Activated naive CD8-positive, alpha-beta T cell treated with anti-CD3 and anti-CD28 coated beads, Interleukin-2, amount 50 U/mL, for 24 hours (primary cell): ENCODE data around the gene PFKFB3.

ENCODE experiments used
- ATAC-seq: fragments of 150-1000 bp; cut with Tn5 transposase; one replicate; pipeline ENCODE4 v1.10.0; 2021
- DNase-seq: peaks from one replicate; pipeline ENCODE4 v3.0.0; 2021
- H3K27ac Mint-ChIP-seq: one replicate; pipeline ENCODE4 v1.8.0; 2021; ENCODE audit warnings: mild to moderate bottlenecking, mixed read lengths
- H3K27me3 Mint-ChIP-seq: one replicate; pipeline ENCODE4 v1.8.0; 2021; ENCODE audit warnings: mixed read lengths
- H3K36me3 Mint-ChIP-seq: one replicate; pipeline ENCODE4 v1.8.0; 2021; ENCODE audit warnings: low read depth, mixed read lengths
- H3K4me1 Mint-ChIP-seq: one replicate; pipeline ENCODE4 v1.8.0; 2021; ENCODE audit warnings: mixed read lengths
- H3K4me3 Mint-ChIP-seq: one replicate; pipeline ENCODE4 v1.8.0; 2021; ENCODE audit warnings: mild to moderate bottlenecking, moderate library complexity, mixed read lengths
- H3K9me3 Mint-ChIP-seq: one replicate; pipeline ENCODE4 v1.8.0; 2021; ENCODE audit warnings: mixed read lengths

The PFKFB3 gene

DNA sequence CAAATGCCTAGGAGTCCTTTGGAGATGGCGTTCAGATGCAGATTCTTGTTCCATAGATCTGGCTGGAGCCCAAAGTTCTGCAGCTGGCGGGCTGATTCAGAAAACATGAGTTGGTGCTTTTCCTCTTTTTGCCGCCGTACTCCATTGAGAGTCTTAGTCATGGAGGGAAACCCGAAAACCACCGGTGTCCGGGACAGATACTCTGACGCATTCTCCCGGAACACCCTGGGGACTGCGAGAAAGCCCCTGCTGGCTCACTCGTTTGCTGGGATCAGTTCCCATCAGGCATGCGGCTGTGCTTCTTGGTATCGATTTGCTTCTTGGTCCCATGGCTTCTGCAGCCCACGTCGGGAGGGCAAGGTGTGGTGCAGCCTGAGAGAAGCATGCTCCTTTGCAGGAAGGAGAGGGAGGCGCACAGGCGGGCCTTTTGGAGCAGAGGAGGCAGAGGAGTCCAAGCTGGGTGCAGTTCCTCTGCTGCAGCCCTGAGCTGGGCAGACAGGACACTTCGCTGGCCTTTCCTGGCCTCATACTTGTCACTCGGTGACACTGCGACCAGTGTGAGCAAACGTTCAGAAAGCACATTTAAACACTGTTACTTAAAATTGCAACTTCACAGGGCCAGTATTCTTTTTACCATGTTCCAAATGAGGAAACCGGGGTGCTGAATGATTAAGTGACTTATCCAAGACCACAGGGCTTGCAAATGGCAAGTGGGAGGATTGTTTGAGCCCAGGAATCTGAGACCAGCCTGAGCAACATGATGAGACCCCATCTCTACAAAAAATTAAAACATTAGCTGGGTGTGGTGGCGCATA, 30.6 kb upstream of the PFKFB3 start:
- H3K4me3 Mint-ChIP-seq: peak overlapping the region; percentile 27
- H3K36me3 Mint-ChIP-seq: peaks cover 24% of the 10 kb centered on the region
- DNase-seq (peak; percentile 37), ATAC-seq (peak; percentile 57)
- H3K27me3 Mint-ChIP-seq: no peaks in the 10 kb centered on the region
- peak overlapping the region; percentile 17 for H3K27ac Mint-ChIP-seq
- H3K4me1 Mint-ChIP-seq: peaks cover 85% of the 10 kb centered on the region
- no peaks in the 10 kb centered on the region for H3K9me3 Mint-ChIP-seq

DNA sequence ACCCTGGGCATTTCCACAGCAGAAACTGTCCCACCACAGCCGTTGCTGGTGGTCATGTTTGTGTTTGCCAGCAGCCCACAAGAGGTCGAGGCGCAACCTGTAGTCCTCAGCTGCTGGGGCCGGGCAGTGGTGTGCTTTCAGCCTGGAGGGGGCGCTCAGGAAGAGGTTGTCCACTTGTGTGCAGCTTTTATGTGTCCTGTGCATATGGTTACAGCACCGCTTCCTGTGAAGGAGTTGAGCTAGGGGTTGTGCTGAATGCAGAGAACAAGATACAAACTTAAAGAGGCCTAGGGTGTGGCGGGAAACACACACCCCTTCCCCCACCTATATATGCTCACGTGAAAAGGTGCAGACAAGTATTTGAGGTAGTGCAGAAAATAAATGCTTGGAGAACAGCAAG, 29.5 kb upstream of the PFKFB3 start:
- H3K4me1 Mint-ChIP-seq: peaks cover 79% of the 10 kb centered on the region
- H3K36me3 Mint-ChIP-seq: peaks cover 18% of the 10 kb centered on the region
- H3K27me3 Mint-ChIP-seq: no peaks in the 10 kb centered on the region
- peak overlapping the region; percentile 61 for H3K27ac Mint-ChIP-seq
- ATAC-seq (peak; percentile 58), DNase-seq (peak; percentile 67)
- no peaks in the 10 kb centered on the region for H3K9me3 Mint-ChIP-seq
- H3K4me3 Mint-ChIP-seq: no peak overlapping the region

GRCh38 chr10:6174201-6174874, 28.4 kb upstream of the PFKFB3 start:
- Mint-ChIP-seq H3K4me1 (peaks cover 68% of the 10 kb centered on the region), H3K27me3 (no peaks in the 10 kb centered on the region), H3K9me3 (no peaks in the 10 kb centered on the region), H3K27ac (peak overlapping the region; percentile 12), H3K36me3 (peaks cover 20% of the 10 kb centered on the region), H3K4me3 (no peak overlapping the region)
- DNase-seq: no peak
- no peak for ATAC-seq

DNA sequence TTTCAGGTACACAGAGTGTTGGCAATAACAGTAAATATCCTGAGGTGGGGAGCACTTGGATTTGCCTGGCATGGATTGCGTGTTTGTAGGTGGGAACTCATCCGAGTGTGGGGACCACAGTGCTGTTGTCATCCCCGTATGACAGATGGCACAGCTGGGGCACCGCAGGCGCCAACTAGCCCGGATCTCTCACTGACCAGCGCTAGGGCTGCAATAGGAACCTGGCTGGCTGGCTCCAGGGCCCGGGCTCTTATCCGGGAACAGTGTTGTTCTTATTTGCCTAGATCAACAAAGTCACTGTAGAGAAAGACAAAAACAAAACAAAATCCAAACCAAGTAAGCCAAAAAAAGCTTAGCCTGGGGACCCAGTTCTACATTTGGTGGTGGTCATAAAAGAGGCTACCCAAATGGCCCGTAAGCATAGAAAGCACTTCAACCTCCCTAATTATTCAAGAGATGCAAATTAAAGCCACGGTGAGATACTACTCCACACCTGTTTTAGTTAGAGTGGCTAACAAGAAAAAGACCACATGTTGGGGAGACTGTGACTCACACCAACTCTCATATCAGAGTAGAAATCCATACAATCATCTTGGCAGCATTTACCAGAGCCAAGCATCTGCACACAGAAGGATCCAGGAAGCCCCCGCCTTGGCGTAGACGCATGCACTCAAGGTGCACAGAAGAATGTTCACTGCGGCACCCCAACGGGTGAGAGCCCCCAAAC, 27.2 kb upstream of the PFKFB3 start:
- Mint-ChIP-seq H3K4me3 (no peak overlapping the region), H3K9me3 (no peaks in the 10 kb centered on the region), H3K27ac (peak overlapping the region; percentile 2), H3K27me3 (no peaks in the 10 kb centered on the region), H3K4me1 (peaks cover 58% of the 10 kb centered on the region), H3K36me3 (peaks cover 20% of the 10 kb centered on the region)
- peak; percentile 64 for ATAC-seq
- no peak for DNase-seq

GRCh38 chr10:6176691-6177231, 26.0 kb upstream of the PFKFB3 start:
- Mint-ChIP-seq H3K4me3 (no peak overlapping the region), H3K36me3 (peaks cover 18% of the 10 kb centered on the region), H3K4me1 (peaks cover 49% of the 10 kb centered on the region), H3K27me3 (no peaks in the 10 kb centered on the region), H3K27ac (peak overlapping the region; percentile 14), H3K9me3 (no peaks in the 10 kb centered on the region)
- DNase-seq: no peak
- ATAC-seq: no peak

DNA sequence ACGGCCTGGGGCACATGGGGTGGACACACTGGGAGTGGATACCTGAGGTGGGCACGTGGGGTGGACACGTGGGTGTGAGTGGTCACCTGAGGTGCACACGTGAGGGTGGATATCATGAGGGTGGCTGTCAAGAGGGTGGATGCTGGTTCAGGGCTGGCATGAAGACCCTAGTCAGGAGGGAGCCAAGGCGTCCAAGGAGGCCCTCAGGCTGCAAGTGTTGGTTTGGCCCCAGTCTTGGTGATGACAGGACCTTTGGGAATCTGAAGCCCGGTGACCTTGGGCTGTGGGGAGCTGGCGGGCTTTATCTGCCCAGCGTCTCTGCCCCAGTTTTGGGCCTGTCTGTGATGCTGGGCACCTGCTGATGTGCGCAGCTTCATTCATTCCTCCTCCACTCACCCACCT, 24.9 kb upstream of the PFKFB3 start:
- H3K27ac Mint-ChIP-seq: no peak overlapping the region
- H3K36me3 Mint-ChIP-seq: peaks cover 13% of the 10 kb centered on the region
- no peaks in the 10 kb centered on the region for H3K27me3 Mint-ChIP-seq
- ATAC-seq: no peak
- no peak for DNase-seq
- H3K4me1 Mint-ChIP-seq: peaks cover 38% of the 10 kb centered on the region
- no peaks in the 10 kb centered on the region for H3K9me3 Mint-ChIP-seq
- H3K4me3 Mint-ChIP-seq: no peak overlapping the region

- Mint-ChIP-seq H3K36me3 (peaks cover 8% of the 10 kb centered on the region), H3K27me3 (no peaks in the 10 kb centered on the region), H3K4me1 (peaks cover 31% of the 10 kb centered on the region), H3K27ac (no peak overlapping the region), H3K9me3 (no peaks in the 10 kb centered on the region), H3K4me3 (no peak overlapping the region)
- ATAC-seq: no peak
- no peak for DNase-seq
These were observed 24.2 kb upstream of the PFKFB3 start for GRCh38 chr10:6178581-6178980.

- H3K9me3 Mint-ChIP-seq: no peaks in the 10 kb centered on the region
- no peak for DNase-seq
- no peak for ATAC-seq
- no peak overlapping the region for H3K27ac Mint-ChIP-seq
- peaks cover 26% of the 10 kb centered on the region for H3K4me1 Mint-ChIP-seq
- peaks cover 5% of the 10 kb centered on the region for H3K36me3 Mint-ChIP-seq
- H3K27me3 Mint-ChIP-seq: no peaks in the 10 kb centered on the region
- no peak overlapping the region for H3K4me3 Mint-ChIP-seq
These were observed 23.7 kb upstream of the PFKFB3 start for GRCh38 chr10:6179078-6179477.

DNA sequence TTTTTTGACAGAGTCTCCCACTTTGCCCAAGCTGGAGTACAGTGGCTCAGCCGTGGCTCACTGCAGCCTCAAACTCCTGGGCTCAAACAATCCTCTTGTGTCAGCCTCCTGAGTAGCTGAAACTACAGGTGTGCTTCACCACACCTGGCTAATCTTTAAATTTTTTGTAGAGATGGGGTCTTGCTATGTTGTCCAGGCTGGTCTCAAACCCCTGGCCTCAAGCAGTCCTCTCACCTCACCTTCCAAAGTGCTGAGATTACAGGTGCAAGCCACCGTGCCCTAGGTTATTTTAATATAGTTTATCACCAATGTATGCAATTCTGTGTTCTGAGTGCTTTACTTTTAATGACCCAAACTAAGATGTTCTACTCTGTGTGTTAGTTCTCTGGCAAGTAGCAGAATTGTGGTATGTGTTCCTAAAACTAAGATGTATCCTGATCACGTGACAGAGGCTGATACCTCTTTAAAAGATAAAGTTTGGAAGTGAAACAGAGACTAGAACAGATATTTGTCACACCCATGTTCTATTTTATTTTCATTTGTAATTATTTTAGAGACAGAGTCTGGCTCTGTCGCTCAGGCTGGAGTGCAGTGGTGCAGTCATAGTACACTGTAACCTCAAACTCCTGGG, 22.1 kb upstream of the PFKFB3 start:
- Mint-ChIP-seq H3K27ac (no peak overlapping the region), H3K4me3 (no peak overlapping the region), H3K36me3 (peaks cover 5% of the 10 kb centered on the region), H3K27me3 (no peaks in the 10 kb centered on the region), H3K9me3 (no peaks in the 10 kb centered on the region), H3K4me1 (peaks cover 29% of the 10 kb centered on the region)
- DNase-seq: no peak
- ATAC-seq: no peak

DNA sequence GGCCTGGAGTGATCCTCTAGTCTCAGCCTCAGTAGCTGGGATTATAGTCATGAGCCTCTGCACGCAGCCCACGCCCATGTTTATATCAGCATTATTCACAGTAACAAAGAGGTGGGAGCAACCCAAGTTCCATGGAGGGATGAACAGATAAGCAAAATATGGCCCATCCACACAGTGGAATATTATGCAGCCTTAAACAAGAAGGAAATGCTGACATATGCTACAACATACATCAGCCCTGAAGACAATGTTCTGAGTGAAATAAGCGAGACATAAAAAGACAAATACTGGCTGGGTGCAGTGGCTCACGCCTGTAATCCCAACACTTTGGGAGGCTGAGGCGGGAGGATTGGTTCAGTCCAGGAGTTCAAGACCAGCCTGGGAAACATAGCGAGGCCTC, 21.5 kb upstream of the PFKFB3 start:
- H3K9me3 Mint-ChIP-seq: no peaks in the 10 kb centered on the region
- ATAC-seq (no peak), DNase-seq (no peak)
- no peaks in the 10 kb centered on the region for H3K27me3 Mint-ChIP-seq
- peaks cover 28% of the 10 kb centered on the region for H3K4me1 Mint-ChIP-seq
- peaks cover 2% of the 10 kb centered on the region for H3K36me3 Mint-ChIP-seq
- no peak overlapping the region for H3K4me3 Mint-ChIP-seq
- H3K27ac Mint-ChIP-seq: no peak overlapping the region

DNA sequence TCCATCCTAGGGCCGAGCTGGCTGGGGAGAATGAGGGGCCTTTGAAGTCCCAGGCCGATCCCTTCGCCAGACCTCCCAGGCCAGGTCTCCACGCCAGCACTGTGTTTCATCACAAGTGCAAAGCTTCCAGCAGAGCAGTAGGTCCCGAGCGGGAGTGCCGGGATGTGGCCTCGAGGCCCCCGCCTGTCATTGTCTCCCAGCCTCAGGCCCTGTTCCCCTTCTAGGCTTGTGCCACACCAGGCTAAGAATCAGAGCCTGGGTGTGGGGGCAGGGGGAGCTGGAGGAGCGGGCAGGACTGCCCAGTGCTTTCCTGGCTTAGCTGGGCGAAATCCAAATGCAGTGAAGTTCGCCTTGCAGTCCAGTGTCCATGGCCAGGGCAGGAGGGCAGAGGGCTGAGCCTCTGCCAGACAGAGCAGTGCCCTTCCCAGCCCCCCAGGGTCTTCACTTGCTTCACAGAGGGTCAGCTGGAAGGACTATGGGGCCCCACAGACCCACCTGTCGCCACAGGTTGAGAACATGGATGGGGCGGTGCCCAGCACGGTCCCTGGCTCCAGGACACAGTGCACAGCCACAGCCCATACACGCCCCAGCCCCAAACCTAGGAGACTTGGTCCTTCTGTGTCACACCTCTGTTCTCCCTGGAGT, 20.2 kb upstream of the PFKFB3 start:
- no peak for ATAC-seq
- Mint-ChIP-seq H3K27me3 (no peaks in the 10 kb centered on the region), H3K36me3 (peaks cover 3% of the 10 kb centered on the region), H3K27ac (no peak overlapping the region), H3K9me3 (no peaks in the 10 kb centered on the region), H3K4me3 (no peak overlapping the region), H3K4me1 (peaks cover 31% of the 10 kb centered on the region)
- DNase-seq: no peak

- no peak overlapping the region for H3K4me3 Mint-ChIP-seq
- peak; percentile 50 for ATAC-seq
- peaks cover 11% of the 10 kb centered on the region for H3K36me3 Mint-ChIP-seq
- H3K4me1 Mint-ChIP-seq: peaks cover 41% of the 10 kb centered on the region
- H3K27ac Mint-ChIP-seq: peak overlapping the region; percentile 33
- no peaks in the 10 kb centered on the region for H3K27me3 Mint-ChIP-seq
- DNase-seq: no peak
- no peaks in the 10 kb centered on the region for H3K9me3 Mint-ChIP-seq
These were observed 17.6 kb upstream of the PFKFB3 start for GRCh38 chr10:6185039-6185716.

DNA sequence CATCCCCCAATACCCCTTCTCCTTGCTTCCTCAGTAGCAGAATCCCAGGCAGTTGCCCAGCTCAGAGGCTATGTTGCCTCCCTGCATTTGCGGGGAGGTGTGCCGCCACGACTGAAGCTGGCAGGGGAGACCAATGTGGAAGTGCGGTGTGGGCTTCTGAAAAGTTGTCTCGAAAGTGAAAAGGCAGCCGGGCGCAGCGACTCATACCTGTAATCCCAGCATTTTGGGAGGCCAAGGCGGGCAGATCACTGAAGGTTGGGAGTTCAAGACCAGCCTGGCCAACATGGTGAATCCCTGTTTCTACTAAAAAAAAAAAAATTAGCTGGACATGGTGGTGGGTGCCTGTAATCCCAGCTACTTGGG, 15.9 kb upstream of the PFKFB3 start:
- H3K27ac Mint-ChIP-seq: no peak overlapping the region
- ATAC-seq (no peak), DNase-seq (no peak)
- H3K4me1 Mint-ChIP-seq: peaks cover 46% of the 10 kb centered on the region
- H3K4me3 Mint-ChIP-seq: no peak overlapping the region
- no peaks in the 10 kb centered on the region for H3K27me3 Mint-ChIP-seq
- peaks cover 14% of the 10 kb centered on the region for H3K36me3 Mint-ChIP-seq
- H3K9me3 Mint-ChIP-seq: no peaks in the 10 kb centered on the region
